Measurements from ENCODE around the gene MED14. TPM values are rescaled to one million over a fixed set of nuclear protein-coding genes. Genes with fewer than 3 reads are reported as not detected.

The MED14 gene
- total RNA-seq, 1 donor from 2014 or later, result 79.9 TPM

GRCh38 chrX:40651620-40652223 lies 83.6 kb downstream of the MED14 start:
- peak; percentile 92 for FAIRE-seq
- Histone ChIP-seq H3K36me3 (ENCODE audit: insufficient read depth, low read length) (peaks cover 15% of the 10 kb centered on the region), H3K9ac (ENCODE audit: low read length) (no peak overlapping the region), H4K20me1 (ENCODE audit: insufficient read depth, low read length) (no peaks in the 10 kb centered on the region), H3K79me2 (ENCODE audit: insufficient read depth, low read length) (peaks cover 5% of the 10 kb centered on the region), H3K9me3 (ENCODE audit: insufficient read depth, low read depth, low read length) (no peaks in the 10 kb centered on the region), H2AFZ (ENCODE audit: low read depth, low read length) (no peak overlapping the region), H3K27me3 (ENCODE audit: insufficient read depth, low read length) (no peaks in the 10 kb centered on the region), H3K4me2 (ENCODE audit: low read length) (no peak overlapping the region), H3K27ac (ENCODE audit: low read depth, low read length) (no peak overlapping the region), H3K4me3 (ENCODE audit: insufficient read depth, low read depth, low read length) (no peak overlapping the region), H3K4me1 (ENCODE audit: insufficient read depth, low read length) (no peaks in the 10 kb centered on the region)
- H3K9me3 Mint-ChIP-seq (ENCODE audit: unreplicated experiment), result no peaks in the 10 kb centered on the region
- H3K27ac Mint-ChIP-seq (ENCODE audit: unreplicated experiment), result no peak overlapping the region
- H3K36me3 Mint-ChIP-seq (ENCODE audit: low read depth, unreplicated experiment), result peaks cover 2% of the 10 kb centered on the region
- no peaks in the 10 kb centered on the region for H3K4me1 Mint-ChIP-seq (ENCODE audit: low read depth, unreplicated experiment)
- no peaks in the 10 kb centered on the region for H3K27me3 Mint-ChIP-seq (ENCODE audit: low read depth, unreplicated experiment)
- peak; percentile 29 for DNase-seq (ENCODE audit: low read depth)
- no peak overlapping the region for H3K4me3 Mint-ChIP-seq (ENCODE audit: unreplicated experiment)
- TF ChIP-seq EZH2 (IDR thresholded peaks at IDR 0.05; ENCODE audit: insufficient read depth, low read length), result no peak
- TF ChIP-seq, protein P1, sequence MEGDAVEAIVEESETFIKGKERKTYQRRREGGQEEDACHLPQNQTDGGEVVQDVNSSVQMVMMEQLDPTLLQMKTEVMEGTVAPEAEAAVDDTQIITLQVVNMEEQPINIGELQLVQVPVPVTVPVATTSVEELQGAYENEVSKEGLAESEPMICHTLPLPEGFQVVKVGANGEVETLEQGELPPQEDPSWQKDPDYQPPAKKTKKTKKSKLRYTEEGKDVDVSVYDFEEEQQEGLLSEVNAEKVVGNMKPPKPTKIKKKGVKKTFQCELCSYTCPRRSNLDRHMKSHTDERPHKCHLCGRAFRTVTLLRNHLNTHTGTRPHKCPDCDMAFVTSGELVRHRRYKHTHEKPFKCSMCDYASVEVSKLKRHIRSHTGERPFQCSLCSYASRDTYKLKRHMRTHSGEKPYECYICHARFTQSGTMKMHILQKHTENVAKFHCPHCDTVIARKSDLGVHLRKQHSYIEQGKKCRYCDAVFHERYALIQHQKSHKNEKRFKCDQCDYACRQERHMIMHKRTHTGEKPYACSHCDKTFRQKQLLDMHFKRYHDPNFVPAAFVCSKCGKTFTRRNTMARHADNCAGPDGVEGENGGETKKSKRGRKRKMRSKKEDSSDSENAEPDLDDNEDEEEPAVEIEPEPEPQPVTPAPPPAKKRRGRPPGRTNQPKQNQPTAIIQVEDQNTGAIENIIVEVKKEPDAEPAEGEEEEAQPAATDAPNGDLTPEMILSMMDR (IDR thresholded peaks at IDR 0.05; ENCODE audit: insufficient read depth, low read depth, low read length), result peak; percentile 57

DNA sequence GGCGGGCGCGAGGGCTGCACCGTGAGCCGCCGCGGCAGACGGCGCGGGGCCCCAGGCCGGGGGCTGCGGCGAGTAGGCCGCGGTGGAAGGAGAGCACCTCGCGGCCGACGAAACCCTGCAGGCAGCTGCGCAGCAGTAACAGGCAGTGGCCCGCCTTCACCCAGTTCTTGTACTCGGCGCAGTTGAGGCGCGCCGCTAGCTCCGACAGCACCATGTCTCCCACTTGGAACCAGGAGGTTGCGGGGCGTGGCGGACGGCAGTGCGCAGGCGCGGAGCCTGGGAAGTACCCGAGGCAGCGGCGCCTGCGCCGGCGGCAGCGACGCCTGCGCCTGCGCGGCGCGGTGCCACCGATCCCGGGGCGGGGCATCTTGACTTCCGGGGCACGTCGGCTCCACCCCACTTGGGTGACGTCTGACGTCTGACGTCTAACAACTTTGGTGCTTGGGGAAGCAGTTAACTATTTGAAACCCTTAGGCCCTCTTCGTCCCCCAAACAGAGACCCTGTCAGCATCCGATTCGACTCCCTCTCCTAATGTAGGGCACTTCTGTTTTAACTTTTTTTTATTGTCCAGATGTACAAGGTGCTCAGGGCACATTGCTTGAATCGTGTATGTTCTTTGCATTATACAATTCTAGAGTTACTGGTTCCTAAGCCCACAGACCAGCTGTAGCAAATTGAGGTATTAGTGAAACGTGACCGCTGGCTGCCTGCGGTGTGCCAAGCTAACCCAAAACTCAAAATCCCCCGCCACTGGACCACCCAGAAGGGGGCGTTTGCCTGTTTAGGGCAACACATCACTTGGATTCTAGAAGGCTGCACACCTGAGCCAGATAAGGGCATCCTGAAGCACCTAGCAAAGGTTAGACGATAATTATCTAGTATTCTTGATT lies 87.8 kb downstream of the MED14 start, which contains the start of gene CXorf38:
CXorf38 (minus strand) TSS at position 255 of the 891 bp plus-strand sequence; CDS start at position 214, 41 bp downstream.
- peak within 1 kb of the TSS; percentile 79 for H3K27ac ChIP-seq (ENCODE audit: low read depth, low read length)
- H3K9ac ChIP-seq (ENCODE audit: low read length), result peak within 1 kb of the TSS; percentile 87
- Mint-ChIP-seq H3K9me3 (ENCODE audit: unreplicated experiment) (no peaks in the 10 kb centered on the region), H3K36me3 (ENCODE audit: low read depth, unreplicated experiment) (peaks cover 2% of the 10 kb centered on the region), H3K4me1 (ENCODE audit: low read depth, unreplicated experiment) (peaks cover 14% of the 10 kb centered on the region), H3K27ac (ENCODE audit: unreplicated experiment) (peak within 1 kb of the TSS; percentile 89), H3K27me3 (ENCODE audit: low read depth, unreplicated experiment) (no peaks in the 10 kb centered on the region), H3K4me3 (ENCODE audit: unreplicated experiment) (peak within 1 kb of the TSS; percentile 96)
- H4K20me1 ChIP-seq (ENCODE audit: insufficient read depth, low read length), result no peaks in the 10 kb centered on the region
- peak within 1 kb of the TSS; percentile 74 for H3K4me3 ChIP-seq (ENCODE audit: insufficient read depth, low read depth, low read length)
- DNase-seq (ENCODE audit: low read depth) (peak; percentile 76), FAIRE-seq (peak; percentile 80)
- peaks cover 8% of the 10 kb centered on the region for H3K4me1 ChIP-seq (ENCODE audit: insufficient read depth, low read length)
- H3K36me3 ChIP-seq (ENCODE audit: insufficient read depth, low read length), result peaks cover 6% of the 10 kb centered on the region
- peak within 1 kb of the TSS; percentile 58 for H2AFZ ChIP-seq (ENCODE audit: low read depth, low read length)
- H3K79me2 ChIP-seq (ENCODE audit: insufficient read depth, low read length), result peaks cover 41% of the 10 kb centered on the region
- TF ChIP-seq, protein P1 (IDR thresholded peaks at IDR 0.05; ENCODE audit: insufficient read depth, low read depth, low read length), result no peak
- TF ChIP-seq EZH2 (IDR thresholded peaks at IDR 0.05; ENCODE audit: insufficient read depth, low read length), result no peak
- no peaks in the 10 kb centered on the region for H3K9me3 ChIP-seq (ENCODE audit: insufficient read depth, low read depth, low read length)
- H3K4me2 ChIP-seq (ENCODE audit: low read length), result peak within 1 kb of the TSS; percentile 94
- H3K27me3 ChIP-seq (ENCODE audit: insufficient read depth, low read length), result no peaks in the 10 kb centered on the region
